ENCODE measurements around the gene TOB1. TPM values are rescaled to one million over a fixed set of nuclear protein-coding genes. Genes with fewer than 3 reads are reported as not detected.

The TOB1 gene
- total RNA-seq, 1 donor from 2014 or later, result 18.8 TPM

DNA sequence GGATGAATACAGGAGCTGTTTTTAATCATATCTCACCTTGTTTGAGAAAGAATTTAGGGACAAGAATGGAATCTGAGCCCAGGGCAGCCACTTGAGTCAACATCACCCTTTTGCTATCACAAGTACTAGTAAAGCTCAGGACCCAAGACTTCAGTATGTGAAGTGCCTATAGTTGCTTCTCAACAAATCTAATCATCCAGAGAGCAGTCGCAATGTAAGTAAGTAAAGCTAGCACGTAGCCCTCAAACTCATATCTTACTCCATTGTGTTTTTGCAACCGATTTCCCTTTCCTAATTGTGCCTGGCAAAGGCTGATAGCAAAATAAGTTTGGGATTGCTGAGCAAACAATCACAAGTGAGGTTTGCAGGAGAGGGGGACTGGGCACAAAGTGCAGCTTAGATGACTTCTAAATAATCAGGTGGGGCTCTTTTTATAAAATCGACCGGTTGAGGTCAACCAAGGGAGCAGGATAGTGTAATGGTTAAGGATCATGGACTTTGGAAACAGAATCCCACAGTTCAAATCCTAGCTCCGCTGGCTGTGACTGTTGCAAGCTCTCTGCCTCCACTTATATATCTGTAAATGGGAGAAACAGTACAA is 13.0 kb downstream of the TOB1 start:
- DNase-seq, result no peak
- intact Hi-C loops (cut with micrococcal nuclease), result loop anchor here (2.0 kb wide), 2 partner anchors 70 to 300 kb away; partner anchors contain the start of gene NME1
- H3K4me3 Mint-ChIP-seq, result no peak overlapping the region

GRCh38 chr17:50850640-50851039 is 15.5 kb downstream of the TOB1 start:
- POLR2A ChIA-PET, result interaction anchor here (8.8 kb wide), 1 partner anchor 15 kb away, joined by 205 read pairs; the partner anchor contains the start of gene TOB1
- no peak overlapping the region for H3K27ac Mint-ChIP-seq
- DNase-seq (no peak), ATAC-seq (ENCODE audit: low read depth) (no peak)
- peaks cover 7% of the 10 kb centered on the region for H3K9me3 Mint-ChIP-seq
- no peaks in the 10 kb centered on the region for H3K36me3 Mint-ChIP-seq (ENCODE audit: low read depth)
- peaks cover 14% of the 10 kb centered on the region for H3K4me1 Mint-ChIP-seq
- no peaks in the 10 kb centered on the region for H3K27me3 Mint-ChIP-seq
- no peak for TF ChIP-seq CTCF (IDR thresholded peaks at IDR 0.05)
- intact Hi-C loops (cut with micrococcal nuclease), result no loop called here
- CTCF ChIA-PET, result interaction anchor here (0.6 kb wide), 1 partner anchor 106 kb away, joined by 3 read pairs; no protein-coding TSS in a partner anchor
- H3K4me3 Mint-ChIP-seq, result no peak overlapping the region

More for the DNA sequence above, 13.0 kb downstream of the TOB1 start:
- no peak for TF ChIP-seq CTCF (IDR thresholded peaks at IDR 0.05)
- Mint-ChIP-seq H3K9me3 (peaks cover 7% of the 10 kb centered on the region), H3K36me3 (ENCODE audit: low read depth) (no peaks in the 10 kb centered on the region), H3K27me3 (no peaks in the 10 kb centered on the region), H3K27ac (peak overlapping the region; percentile 76), H3K4me1 (peaks cover 14% of the 10 kb centered on the region)
- no peak for ATAC-seq (ENCODE audit: low read depth)
- CTCF ChIA-PET, result interaction anchor here (0.8 to 3.5 kb wide), 14 partner anchors 8 to 300 kb away, joined by 3 to 113 read pairs (median 13); partner anchors contain the start of genes NME1 and TOB1
- POLR2A ChIA-PET, result interaction anchor here (0.8 to 8.8 kb wide), 5 partner anchors 12 to 104 kb away, joined by 3 to 205 read pairs (median 3); partner anchors contain the start of gene TOB1

DNA sequence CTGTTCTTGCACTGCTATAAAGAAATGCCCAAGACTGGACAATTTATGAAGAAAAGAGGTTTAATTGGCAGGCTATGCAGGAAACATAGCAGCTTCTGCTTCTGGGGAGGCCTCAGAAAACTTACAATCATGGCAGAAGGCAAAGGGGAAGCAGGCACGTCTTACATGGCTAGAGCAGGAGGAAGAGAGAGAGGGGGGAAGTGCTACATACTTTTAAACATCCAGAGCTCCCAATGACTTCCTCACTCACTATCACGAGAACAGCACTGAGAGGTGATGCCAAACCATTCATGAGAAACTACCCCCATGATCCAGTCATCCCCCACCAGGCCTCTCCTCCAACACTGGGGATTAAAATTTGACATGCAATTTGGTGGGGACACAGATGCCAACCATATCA is 17.4 kb downstream of the TOB1 start:
- Mint-ChIP-seq H3K36me3 (ENCODE audit: low read depth) (no peaks in the 10 kb centered on the region), H3K4me1 (peaks cover 14% of the 10 kb centered on the region), H3K4me3 (no peak overlapping the region), H3K27me3 (no peaks in the 10 kb centered on the region), H3K9me3 (peaks cover 7% of the 10 kb centered on the region), H3K27ac (no peak overlapping the region)
- intact Hi-C loops (cut with micrococcal nuclease), result no loop called here
- CTCF ChIA-PET, result interaction anchor here (1.3 to 1.4 kb wide), 2 partner anchors 105 to 108 kb away, joined by 3 to 6 read pairs; no protein-coding TSS in a partner anchor
- POLR2A ChIA-PET, result interaction anchor here (0.6 to 1.7 kb wide), 2 partner anchors 18 to 81 kb away, joined by 4 to 5 read pairs; partner anchors contain the start of gene TOB1
- TF ChIP-seq CTCF (IDR thresholded peaks at IDR 0.05), result no peak
- ATAC-seq (ENCODE audit: low read depth) (no peak), DNase-seq (no peak)

DNA sequence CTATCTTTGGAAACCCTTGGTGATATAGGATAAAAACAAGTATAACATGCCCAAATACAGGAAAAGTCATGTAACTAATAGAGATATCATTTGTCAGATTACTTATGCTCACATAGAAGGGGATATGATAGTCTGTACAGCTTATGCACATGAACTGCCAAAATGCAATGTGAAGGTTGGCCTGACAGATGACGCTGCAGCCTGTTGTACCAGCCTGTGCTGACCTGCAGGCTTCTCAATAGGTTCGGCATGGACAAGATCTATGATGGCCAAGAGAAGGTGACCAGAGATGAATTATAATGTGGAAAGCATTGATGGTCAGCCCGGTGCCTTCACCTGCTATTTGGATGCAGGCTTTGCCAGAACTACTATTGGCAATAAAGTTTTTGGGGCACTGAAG is 18.1 kb downstream of the TOB1 start:
- TF ChIP-seq CTCF (IDR thresholded peaks at IDR 0.05), result no peak
- Mint-ChIP-seq H3K9me3 (peaks cover 7% of the 10 kb centered on the region), H3K4me3 (no peak overlapping the region), H3K4me1 (peaks cover 14% of the 10 kb centered on the region), H3K27me3 (no peaks in the 10 kb centered on the region), H3K36me3 (ENCODE audit: low read depth) (no peaks in the 10 kb centered on the region), H3K27ac (no peak overlapping the region)
- DNase-seq (no peak), ATAC-seq (ENCODE audit: low read depth) (no peak)
- intact Hi-C loops (cut with micrococcal nuclease), result no loop called here
- ChIA-PET CTCF (interaction anchor here (1.4 kb wide), 1 partner anchor 109 kb away, joined by 6 read pairs; no protein-coding TSS in a partner anchor), POLR2A (interaction anchor here (0.6 to 1.7 kb wide), 2 partner anchors 18 to 80 kb away, joined by 4 to 5 read pairs; partner anchors contain the start of gene TOB1)

- no peak overlapping the region for H3K4me3 Mint-ChIP-seq
- no peak for TF ChIP-seq CTCF (IDR thresholded peaks at IDR 0.05)
- intact Hi-C loops (cut with micrococcal nuclease), result no loop called here
- peaks cover 7% of the 10 kb centered on the region for H3K9me3 Mint-ChIP-seq
- no peak for ATAC-seq (ENCODE audit: low read depth)
- ChIA-PET CTCF (no interaction called here), POLR2A (no interaction called here)
- H3K27me3 Mint-ChIP-seq, result no peaks in the 10 kb centered on the region
- H3K27ac Mint-ChIP-seq, result no peak overlapping the region
- no peaks in the 10 kb centered on the region for H3K36me3 Mint-ChIP-seq (ENCODE audit: low read depth)
- DNase-seq, result no peak
- peaks cover 11% of the 10 kb centered on the region for H3K4me1 Mint-ChIP-seq
These were observed 18.6 kb downstream of the TOB1 start for GRCh38 chr17:50847566-50847965.
